ENCODE results near the gene ENPP1.

Gene ENPP1

DNA sequence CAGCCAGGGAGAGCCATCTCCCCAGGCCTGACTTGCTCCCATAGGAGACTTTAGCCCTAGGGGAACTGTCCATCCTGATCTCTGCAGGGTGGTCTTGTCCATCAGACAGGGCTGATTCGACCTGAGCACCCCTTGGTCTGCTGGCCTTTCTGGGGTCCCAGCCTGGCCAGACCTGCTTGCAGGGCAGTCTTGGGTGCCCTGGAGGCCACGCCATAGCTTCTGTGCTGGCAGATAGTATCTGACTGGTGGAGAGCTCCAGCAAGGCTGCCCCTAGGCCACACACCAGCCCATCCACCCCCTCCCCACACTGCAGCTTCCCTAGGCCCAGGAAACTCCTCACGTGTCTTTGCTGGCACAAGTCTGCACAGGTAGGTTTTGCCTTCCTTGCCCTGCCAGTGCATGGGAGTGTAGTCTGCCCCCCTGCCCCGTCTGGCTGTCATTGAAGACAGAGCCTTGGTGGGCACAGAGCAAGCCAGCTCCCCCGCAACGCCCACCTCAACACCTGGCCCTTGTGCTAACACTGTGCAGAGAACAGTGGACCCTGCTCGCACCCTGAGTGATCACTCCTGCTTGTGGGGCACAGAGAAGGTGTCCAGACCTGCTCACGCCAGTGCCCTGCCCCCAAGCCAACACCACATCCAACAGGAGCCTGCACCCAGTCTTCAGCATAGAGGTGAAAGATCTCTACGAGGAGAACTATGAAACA, 111.0 kb downstream of the ENPP1 start:
- no peaks in the 10 kb centered on the region for H3K4me1 ChIP-seq
- H3K4me3 ChIP-seq: no peak overlapping the region
- no peak for DNase-seq
- no peaks in the 10 kb centered on the region for H3K27me3 ChIP-seq
- TF ChIP-seq, protein P1, sequence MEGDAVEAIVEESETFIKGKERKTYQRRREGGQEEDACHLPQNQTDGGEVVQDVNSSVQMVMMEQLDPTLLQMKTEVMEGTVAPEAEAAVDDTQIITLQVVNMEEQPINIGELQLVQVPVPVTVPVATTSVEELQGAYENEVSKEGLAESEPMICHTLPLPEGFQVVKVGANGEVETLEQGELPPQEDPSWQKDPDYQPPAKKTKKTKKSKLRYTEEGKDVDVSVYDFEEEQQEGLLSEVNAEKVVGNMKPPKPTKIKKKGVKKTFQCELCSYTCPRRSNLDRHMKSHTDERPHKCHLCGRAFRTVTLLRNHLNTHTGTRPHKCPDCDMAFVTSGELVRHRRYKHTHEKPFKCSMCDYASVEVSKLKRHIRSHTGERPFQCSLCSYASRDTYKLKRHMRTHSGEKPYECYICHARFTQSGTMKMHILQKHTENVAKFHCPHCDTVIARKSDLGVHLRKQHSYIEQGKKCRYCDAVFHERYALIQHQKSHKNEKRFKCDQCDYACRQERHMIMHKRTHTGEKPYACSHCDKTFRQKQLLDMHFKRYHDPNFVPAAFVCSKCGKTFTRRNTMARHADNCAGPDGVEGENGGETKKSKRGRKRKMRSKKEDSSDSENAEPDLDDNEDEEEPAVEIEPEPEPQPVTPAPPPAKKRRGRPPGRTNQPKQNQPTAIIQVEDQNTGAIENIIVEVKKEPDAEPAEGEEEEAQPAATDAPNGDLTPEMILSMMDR (IDR thresholded peaks at IDR 0.05): no peak
- intact Hi-C loops (cut with DNase I; ENCODE audit: low total_unique reads): no loop called here
- peaks cover 0 to 10% (median 4%) of the 10 kb centered on the region in 3 donors for H3K9me3 ChIP-seq
- H3K27ac ChIP-seq: no peak overlapping the region
- H3K36me3 ChIP-seq: no peaks in the 10 kb centered on the region

- Histone ChIP-seq H3K4me3 (no peak overlapping the region), H3K36me3 (no peaks in the 10 kb centered on the region), H3K27ac (no peak overlapping the region), H3K4me1 (peaks cover 0 to 7% (median 2%) of the 10 kb centered on the region in 4 donors), H3K9me3 (peaks cover 0 to 13% (median 4%) of the 10 kb centered on the region in 3 donors), H3K27me3 (no peaks in the 10 kb centered on the region)
- DNase-seq: no peak
- TF ChIP-seq, protein P1 (IDR thresholded peaks at IDR 0.05): no peak
- intact Hi-C loops (cut with DNase I; ENCODE audit: low total_unique reads): loop anchor here (5.0 kb wide), 1 partner anchor 242 kb away; no protein-coding TSS in a partner anchor
These were observed 112.8 kb downstream of the ENPP1 start for GRCh38 chr6:131920656-131921055.

GRCh38 chr6:131923356-131923755, 115.5 kb downstream of the ENPP1 start:
- no peak for DNase-seq
- Histone ChIP-seq H3K4me1 (peaks cover 0 to 7% (median 2%) of the 10 kb centered on the region in 4 donors), H3K4me3 (no peak overlapping the region), H3K9me3 (peaks cover 0 to 13% (median 4%) of the 10 kb centered on the region in 3 donors), H3K27ac (no peak overlapping the region), H3K27me3 (no peaks in the 10 kb centered on the region), H3K36me3 (no peaks in the 10 kb centered on the region)
- TF ChIP-seq, protein P1 (IDR thresholded peaks at IDR 0.05): peak; percentile 31 to 35
- intact Hi-C loops (cut with DNase I; ENCODE audit: low total_unique reads): loop anchor here (5.0 kb wide), 1 partner anchor 239 kb away; no protein-coding TSS in a partner anchor

GRCh38 chr6:131924881-131925474, 117.2 kb downstream of the ENPP1 start:
- H3K36me3 ChIP-seq: no peaks in the 10 kb centered on the region
- H3K27me3 ChIP-seq: no peaks in the 10 kb centered on the region
- no peak overlapping the region for H3K27ac ChIP-seq
- no peak overlapping the region for H3K4me3 ChIP-seq
- peaks cover 0 to 7% (median 2%) of the 10 kb centered on the region in 4 donors for H3K4me1 ChIP-seq
- DNase-seq: no peak
- peaks cover 0 to 13% (median 4%) of the 10 kb centered on the region in 3 donors for H3K9me3 ChIP-seq
- TF ChIP-seq, protein P1 (IDR thresholded peaks at IDR 0.05): peak; percentile 63 to 67
- intact Hi-C loops (cut with DNase I; ENCODE audit: low total_unique reads): loop anchor here (2.0 to 5.0 kb wide), 2 partner anchors 237 to 296 kb away; no protein-coding TSS in a partner anchor

DNA sequence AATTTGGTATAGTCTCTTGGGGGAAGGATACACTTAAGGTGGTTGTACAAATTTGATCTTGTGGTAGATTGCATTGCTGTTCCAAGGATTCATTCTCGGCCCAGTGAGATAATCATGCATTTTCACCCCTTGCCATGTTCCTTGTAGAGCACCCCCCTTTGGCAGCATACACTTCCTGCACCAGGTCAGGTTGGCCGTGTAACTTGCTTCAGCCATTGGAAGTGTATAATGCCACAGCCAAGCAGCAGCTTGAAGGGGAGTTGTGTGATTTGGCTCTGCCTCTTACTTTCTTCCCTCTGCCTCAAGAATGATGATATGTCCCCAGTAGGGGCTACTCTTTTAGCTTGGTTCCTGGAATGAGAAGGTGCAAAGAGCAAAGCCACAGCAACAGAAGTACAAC, 121.4 kb downstream of the ENPP1 start:
- Histone ChIP-seq H3K36me3 (no peaks in the 10 kb centered on the region), H3K27ac (no peak overlapping the region), H3K9me3 (no peaks in the 10 kb centered on the region), H3K4me3 (no peak overlapping the region), H3K27me3 (no peaks in the 10 kb centered on the region), H3K4me1 (peaks cover 0 to 21% (median 5%) of the 10 kb centered on the region in 4 donors)
- intact Hi-C loops (cut with DNase I; ENCODE audit: low total_unique reads): no loop called here
- DNase-seq: no peak
- TF ChIP-seq, protein P1 (IDR thresholded peaks at IDR 0.05): no peak
